ENCODE results near the gene REM2.

REM2 gene

GRCh38 chr14:22932146-22932545 is 49.1 kb downstream of the REM2 start:
- no peak for DNase-seq

- no peak for DNase-seq
Observed at GRCh38 chr14:22935156-22935555, 52.1 kb downstream of the REM2 start.
